ENCODE data around the gene MARF1.

MARF1 gene

DNA sequence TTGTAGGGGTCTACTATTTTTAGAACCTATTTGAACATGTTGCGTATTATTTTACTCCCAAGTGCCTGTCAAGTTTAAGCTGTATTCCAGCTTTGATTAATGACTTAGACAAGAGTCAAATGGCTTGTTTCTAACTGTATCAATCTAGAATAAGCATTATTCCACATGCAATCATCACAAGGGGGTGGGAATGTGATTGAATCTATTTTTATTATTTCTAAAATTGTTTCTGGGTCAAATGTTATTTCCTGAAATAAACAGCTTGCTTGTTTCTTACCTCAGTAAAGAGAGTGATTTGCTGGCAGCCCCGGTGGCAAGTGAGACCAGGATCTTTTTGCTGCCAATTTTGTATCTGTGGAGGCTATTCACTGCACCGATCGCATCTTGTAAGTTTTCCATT is 21.5 kb downstream of the MARF1 start:
- DNase-seq (ENCODE audit: low read depth, low spot score), result no peak
- TF ChIP-seq, protein P1, sequence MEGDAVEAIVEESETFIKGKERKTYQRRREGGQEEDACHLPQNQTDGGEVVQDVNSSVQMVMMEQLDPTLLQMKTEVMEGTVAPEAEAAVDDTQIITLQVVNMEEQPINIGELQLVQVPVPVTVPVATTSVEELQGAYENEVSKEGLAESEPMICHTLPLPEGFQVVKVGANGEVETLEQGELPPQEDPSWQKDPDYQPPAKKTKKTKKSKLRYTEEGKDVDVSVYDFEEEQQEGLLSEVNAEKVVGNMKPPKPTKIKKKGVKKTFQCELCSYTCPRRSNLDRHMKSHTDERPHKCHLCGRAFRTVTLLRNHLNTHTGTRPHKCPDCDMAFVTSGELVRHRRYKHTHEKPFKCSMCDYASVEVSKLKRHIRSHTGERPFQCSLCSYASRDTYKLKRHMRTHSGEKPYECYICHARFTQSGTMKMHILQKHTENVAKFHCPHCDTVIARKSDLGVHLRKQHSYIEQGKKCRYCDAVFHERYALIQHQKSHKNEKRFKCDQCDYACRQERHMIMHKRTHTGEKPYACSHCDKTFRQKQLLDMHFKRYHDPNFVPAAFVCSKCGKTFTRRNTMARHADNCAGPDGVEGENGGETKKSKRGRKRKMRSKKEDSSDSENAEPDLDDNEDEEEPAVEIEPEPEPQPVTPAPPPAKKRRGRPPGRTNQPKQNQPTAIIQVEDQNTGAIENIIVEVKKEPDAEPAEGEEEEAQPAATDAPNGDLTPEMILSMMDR (IDR thresholded peaks at IDR 0.05; ENCODE audit: low read depth, low read length), result no peak
- no peak overlapping the region for H3K4me3 ChIP-seq (ENCODE audit: low read depth, low read length)
- in situ Hi-C loops (cut with HindIII; ENCODE audit: low sequenced_read_pairs), result no loop called here

DNA sequence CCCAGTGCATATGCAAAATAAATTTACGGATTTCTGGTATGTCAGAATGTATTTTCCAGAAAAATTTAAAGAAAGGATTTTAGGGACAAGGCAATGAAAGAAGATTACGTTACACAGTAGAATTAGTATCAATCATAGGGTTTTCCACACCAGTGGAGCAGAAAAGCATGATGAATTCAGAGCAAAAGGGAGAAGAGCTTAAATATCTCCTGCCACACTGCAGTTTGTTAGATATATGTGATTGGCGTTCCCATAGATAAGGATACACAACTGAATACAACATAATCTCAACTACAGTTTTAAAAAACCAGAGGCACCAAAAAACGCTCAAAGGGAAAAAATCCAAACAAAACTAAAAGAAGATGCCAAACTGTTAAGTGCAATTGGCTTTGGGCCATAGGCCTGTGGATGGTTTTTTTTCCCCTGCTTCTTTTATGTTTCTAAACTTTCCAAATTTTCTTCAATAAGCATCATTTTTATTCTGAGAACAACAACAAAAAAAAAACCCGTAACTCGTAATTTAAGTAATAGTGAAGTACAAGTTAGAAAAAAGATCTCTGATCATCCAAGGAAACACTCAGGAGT is 22.3 kb downstream of the MARF1 start:
- TF ChIP-seq, protein P1 (IDR thresholded peaks at IDR 0.05; ENCODE audit: low read depth, low read length), result no peak
- DNase-seq (ENCODE audit: low read depth, low spot score), result no peak
- H3K4me3 ChIP-seq (ENCODE audit: low read depth, low read length), result no peak overlapping the region
- in situ Hi-C loops (cut with HindIII; ENCODE audit: low sequenced_read_pairs), result no loop called here

DNA sequence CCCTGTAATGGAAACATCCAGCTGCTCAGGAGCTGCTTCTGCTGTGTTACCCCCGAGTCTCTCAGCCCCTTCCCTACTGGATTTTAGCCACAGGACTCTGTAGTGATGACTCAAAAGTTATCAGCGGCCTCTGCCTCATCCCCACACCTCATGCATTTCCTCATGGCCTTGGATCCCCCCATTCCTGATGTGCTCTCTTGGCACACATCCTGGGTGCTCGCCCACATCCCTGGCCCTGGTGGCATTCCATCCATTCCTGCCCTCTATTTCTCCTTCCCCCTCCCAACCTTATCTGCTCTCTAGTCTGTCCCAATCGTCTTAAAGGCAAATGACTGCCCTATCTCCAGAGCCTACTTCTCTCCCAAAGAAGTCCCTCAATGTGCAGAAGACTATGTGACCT is 24.6 kb downstream of the MARF1 start:
- in situ Hi-C loops (cut with HindIII; ENCODE audit: low sequenced_read_pairs), result no loop called here
- H3K4me3 ChIP-seq (ENCODE audit: low read depth, low read length), result no peak overlapping the region
- DNase-seq (ENCODE audit: low read depth, low spot score), result peak; percentile 35
- TF ChIP-seq, protein P1 (IDR thresholded peaks at IDR 0.05; ENCODE audit: low read depth, low read length), result no peak

DNA sequence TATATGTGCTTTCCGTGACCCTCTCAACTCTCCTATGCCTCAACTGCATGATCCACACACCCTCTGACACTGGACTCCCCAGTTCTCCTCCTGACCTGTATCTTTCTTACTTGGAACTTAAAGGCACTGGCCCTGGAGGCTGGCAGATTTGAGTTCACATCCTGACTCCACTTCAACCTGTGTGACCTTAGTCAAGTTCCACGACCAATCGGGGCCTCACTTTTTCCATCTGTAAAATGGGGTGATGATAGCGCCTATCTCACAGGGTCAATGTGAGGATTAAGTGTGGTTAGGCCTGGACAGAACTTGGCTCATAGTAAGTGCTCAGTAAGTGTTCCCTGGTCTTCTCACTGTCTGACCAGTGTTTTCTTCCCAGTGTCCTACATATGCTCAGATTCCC is 25.1 kb downstream of the MARF1 start:
- in situ Hi-C loops (cut with HindIII; ENCODE audit: low sequenced_read_pairs), result no loop called here
- H3K4me3 ChIP-seq (ENCODE audit: low read depth, low read length), result no peak overlapping the region
- no peak for DNase-seq (ENCODE audit: low read depth, low spot score)
- TF ChIP-seq, protein P1 (IDR thresholded peaks at IDR 0.05; ENCODE audit: low read depth, low read length), result no peak

DNA sequence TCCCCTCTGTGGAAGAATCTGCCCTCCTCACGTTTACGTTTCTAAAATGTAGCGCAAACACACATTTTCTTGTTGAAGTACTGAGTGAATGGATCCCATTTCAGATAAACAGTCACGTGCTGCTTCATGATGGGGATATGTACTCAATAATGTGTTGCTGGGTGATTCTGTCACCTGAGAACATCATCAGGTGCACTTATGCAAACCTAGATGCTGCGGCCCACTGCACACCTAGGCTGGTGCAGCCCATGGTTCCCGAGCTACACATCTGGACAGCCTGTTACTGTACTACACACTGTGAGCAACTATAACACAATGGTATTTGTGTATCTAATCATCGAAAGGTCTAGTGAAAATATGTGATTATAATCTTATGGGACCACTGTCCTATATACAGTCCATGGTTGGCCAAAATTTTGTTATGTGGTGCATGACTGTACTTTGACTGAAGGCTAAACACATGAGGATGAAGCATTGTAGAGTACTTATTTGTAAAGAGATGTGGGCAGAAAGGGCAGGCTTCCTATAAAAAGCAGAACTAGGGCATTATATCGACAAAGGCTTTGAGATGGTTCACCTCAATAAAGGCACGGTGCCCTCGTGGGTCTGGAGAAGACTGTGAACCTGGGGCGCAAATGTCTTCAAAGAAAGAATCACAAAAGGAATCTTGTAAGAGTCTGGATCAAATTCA is 26.3 kb downstream of the MARF1 start:
- TF ChIP-seq, protein P1 (IDR thresholded peaks at IDR 0.05; ENCODE audit: low read depth, low read length), result no peak
- in situ Hi-C loops (cut with HindIII; ENCODE audit: low sequenced_read_pairs), result no loop called here
- no peak overlapping the region for H3K4me3 ChIP-seq (ENCODE audit: low read depth, low read length)
- DNase-seq (ENCODE audit: low read depth, low spot score), result no peak

DNA sequence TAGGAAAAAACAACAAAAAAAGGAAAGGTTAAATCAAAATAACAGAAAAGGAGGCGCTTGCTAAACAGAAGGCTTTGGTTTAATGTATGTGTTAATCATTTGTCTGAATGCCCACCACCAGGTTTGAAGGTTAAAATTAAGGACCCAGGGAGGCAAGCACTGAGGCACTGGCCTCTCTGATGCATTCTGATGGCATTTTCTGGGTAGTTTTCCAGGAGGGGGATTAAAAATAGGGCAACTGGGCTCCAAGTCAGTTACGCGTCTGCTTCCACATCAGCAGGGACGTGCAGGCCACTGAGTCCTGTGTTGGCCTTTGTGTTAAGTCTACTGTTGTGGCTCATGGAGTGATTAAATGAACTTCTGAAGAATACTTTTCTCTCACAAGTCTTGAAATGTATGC is 26.9 kb downstream of the MARF1 start:
- in situ Hi-C loops (cut with HindIII; ENCODE audit: low sequenced_read_pairs), result no loop called here
- no peak overlapping the region for H3K4me3 ChIP-seq (ENCODE audit: low read depth, low read length)
- TF ChIP-seq, protein P1 (IDR thresholded peaks at IDR 0.05; ENCODE audit: low read depth, low read length), result no peak
- DNase-seq (ENCODE audit: low read depth, low spot score), result no peak

Data from astrocyte of the spinal cord (primary cell).